T-cell (primary cell): ENCODE data around the gene CCSER1. TPM values are rescaled to one million over a fixed set of nuclear protein-coding genes. Genes with fewer than 3 reads are reported as not detected.

Source experiments
- ATAC-seq, 4 experiments: fragments of 200-7000 bp in 3 of 4; fragments of 150-1000 bp in 1 of 4; cut with Tn5 transposase; replicated peaks in 1 of 4; 1 replicate in 3 of 4; 2 replicates in 1 of 4; pipeline ENCODE4 v1.10.0; 2021; ENCODE audit warnings: moderate library complexity in 3 of 4, mild to moderate bottlenecking in 2 of 4, moderate number of reproducible peaks in 1 of 4
- CTCF ChIA-PET, 2 donors: fragments of 300-600 bp; sonication (Branson Sonifier 250); formaldehyde crosslinking; loops; one replicate each; lab custom pipeline; 2022; ENCODE audit warnings: antibody characterized with exemption in 2 of 2; lab: Charles Lee
- POLR2A ChIA-PET, 2 donors: fragments of 300-600 bp; sonication (Branson Sonifier 250); formaldehyde crosslinking; loops; one replicate each; lab custom pipeline; 2022; ENCODE audit warnings: antibody characterized with exemption in 2 of 2; lab: Charles Lee
- DNase-seq, 35 experiments: peaks; one replicate each; pipeline versions ENCODE4 v3.0.0 to v3.0.0-alpha.2; 2013 to 2023
- H3K27ac ChIP-seq: one replicate; pipeline ENCODE4 v1.5.1; 2013; ENCODE audit warnings: low read length
- H3K27me3 ChIP-seq, 2 experiments: replicated peaks in 1 of 2; 1 replicate in 1 of 2; 2 replicates in 1 of 2; pipeline versions ENCODE4 v1.6.1 to v1.7.0; 2013; ENCODE audit warnings: low read length in 1 of 2, mixed read lengths in 1 of 2; ENCODE audit not compliant: control insufficient read depth in 2 of 2, insufficient read depth in 2 of 2; ENCODE audit errors: extremely low read depth in 1 of 2
- H3K36me3 ChIP-seq, 2 donors: 1 replicate in 1 of 2; 2 replicates in 1 of 2; pipeline versions ENCODE4 v1.6.1 to v1.7.0; 2013; ENCODE audit warnings: low read length in 1 of 2; ENCODE audit not compliant: control insufficient read depth in 2 of 2, insufficient read depth in 1 of 2; ENCODE audit errors: extremely low read depth in 1 of 2
- H3K4me1 ChIP-seq, 2 experiments: 1 replicate in 1 of 2; 2 replicates in 1 of 2; pipeline versions ENCODE4 v1.6.1 to v1.7.0; 2013; ENCODE audit warnings: low read length in 2 of 2, mixed read lengths in 1 of 2; ENCODE audit not compliant: insufficient read depth in 2 of 2, control insufficient read depth in 1 of 2; ENCODE audit errors: extremely low read depth in 1 of 2
- H3K4me3 ChIP-seq, 2 donors: 1 replicate in 1 of 2; 2 replicates in 1 of 2; pipeline versions ENCODE4 v1.5.1 to v1.7.0; 2013; ENCODE audit warnings: mild to moderate bottlenecking in 2 of 2, low read length in 1 of 2, moderate library complexity in 1 of 2; ENCODE audit not compliant: control insufficient read depth in 1 of 2; ENCODE audit errors: extremely low read depth in 1 of 2
- H3K9me3 ChIP-seq: 2 replicates; pipeline ENCODE4 v1.7.0; 2013
- H3K27ac Mint-ChIP-seq, 2 donors: one replicate each; pipeline ENCODE4 v1.8.0; 2020 to 2021; ENCODE audit warnings: mild to moderate bottlenecking in 2 of 2, mixed read lengths in 2 of 2
- H3K27me3 Mint-ChIP-seq, 2 donors: one replicate each; pipeline ENCODE4 v1.8.0; 2021 to 2022; ENCODE audit warnings: mixed read lengths in 2 of 2
- H3K36me3 Mint-ChIP-seq: one replicate; pipeline ENCODE4 v1.8.0; 2021; ENCODE audit warnings: mixed read lengths
- H3K4me1 Mint-ChIP-seq, 3 donors: one replicate each; pipeline ENCODE4 v1.8.0; 2020 to 2022; ENCODE audit warnings: mixed read lengths in 3 of 3, mild to moderate bottlenecking in 1 of 3
- H3K4me3 Mint-ChIP-seq, 3 donors: one replicate each; pipeline ENCODE4 v1.8.0; 2020 to 2022; ENCODE audit warnings: mild to moderate bottlenecking in 3 of 3, mixed read lengths in 3 of 3, moderate library complexity in 3 of 3
- H3K9me3 Mint-ChIP-seq, 3 donors: one replicate each; pipeline ENCODE4 v1.8.0; 2020 to 2022; ENCODE audit warnings: mixed read lengths in 3 of 3
- WGBS: methylation state at CpG from one replicate; pipeline ENCODE4 v1.1.5; 2013; ENCODE audit warnings: missing lambda C conversion rate; ENCODE audit not compliant: insufficient coverage; 5-methylcytosine and 5-hydroxymethylcytosine counted together
- total RNA-seq, 35 experiments: library from RNA in 6 of 35; stranded (reverse) in 6 of 35; fragments of 120-200 nt in 1 of 35; gene quantifications; one replicate each; pipeline versions ENCODE4 v1.2.1 to v1.2.4 and lab custom pipeline; 2013 to 2026

Gene CCSER1
- total RNA-seq, 5 donors from 2014 or later (not counting 1 experiment from before 2014, with no cell fraction given): 0.35 to 1.4 (median 0.98) TPM

DNA sequence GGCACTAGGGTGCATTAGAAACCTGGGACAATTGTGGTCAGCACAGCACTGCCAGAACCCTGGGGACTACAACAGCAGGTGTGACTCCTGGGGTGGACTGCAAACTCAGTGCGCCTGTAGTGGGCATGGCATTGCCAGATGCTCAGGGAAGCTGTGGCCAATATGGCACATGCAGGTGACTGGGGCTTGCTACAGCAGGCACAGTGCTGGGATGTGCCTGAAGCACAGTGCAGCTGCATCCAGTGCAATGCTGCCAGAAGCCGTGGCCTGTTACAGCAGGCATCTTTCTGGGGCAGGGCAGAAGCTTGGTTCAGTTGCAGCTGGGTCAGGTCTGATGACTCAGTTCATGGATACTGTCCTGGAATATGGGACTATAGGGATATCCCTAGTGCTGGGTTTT is 445.8 kb downstream of the CCSER1 start:
- ChIA-PET CTCF (no interaction called here), POLR2A (no interaction called here)
- Mint-ChIP-seq H3K4me1 (no peaks in the 10 kb centered on the region), H3K27me3 (no peaks in the 10 kb centered on the region), H3K27ac (no peak overlapping the region), H3K4me3 (no peak overlapping the region), H3K9me3 (peaks cover 4 to 9% (median 5%) of the 10 kb centered on the region in 3 donors), H3K36me3 (no peaks in the 10 kb centered on the region)
- H3K27me3 ChIP-seq: no peaks in the 10 kb centered on the region
- no peaks in the 10 kb centered on the region for H3K36me3 ChIP-seq
- no peak overlapping the region for H3K4me3 ChIP-seq
- ATAC-seq (no peak), DNase-seq (no peak)
- 78% methylated on average over 2 of the region's 2 CpGs for WGBS
- H3K9me3 ChIP-seq: no peaks in the 10 kb centered on the region
- no peak overlapping the region for H3K27ac ChIP-seq
- no peaks in the 10 kb centered on the region for H3K4me1 ChIP-seq

DNA sequence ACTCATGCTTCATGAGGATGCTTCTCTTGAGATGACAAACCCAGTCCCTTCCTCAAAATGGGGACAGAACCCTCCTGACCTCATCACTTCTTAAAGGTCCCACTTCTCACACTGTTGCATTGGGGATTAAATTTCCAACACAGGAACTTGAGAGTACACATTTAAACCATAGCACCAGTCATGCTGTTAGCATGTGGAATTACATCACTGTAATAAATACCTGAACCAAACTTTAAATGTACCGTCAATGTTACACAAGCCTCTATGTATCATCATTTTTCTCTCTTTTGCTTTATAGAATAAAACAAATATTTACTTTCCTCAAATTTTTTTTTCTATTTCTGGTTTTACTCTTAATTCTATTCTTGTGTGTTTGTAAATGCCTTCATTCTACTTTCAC is 448.2 kb downstream of the CCSER1 start:
- H3K4me3 Mint-ChIP-seq: no peak overlapping the region

DNA sequence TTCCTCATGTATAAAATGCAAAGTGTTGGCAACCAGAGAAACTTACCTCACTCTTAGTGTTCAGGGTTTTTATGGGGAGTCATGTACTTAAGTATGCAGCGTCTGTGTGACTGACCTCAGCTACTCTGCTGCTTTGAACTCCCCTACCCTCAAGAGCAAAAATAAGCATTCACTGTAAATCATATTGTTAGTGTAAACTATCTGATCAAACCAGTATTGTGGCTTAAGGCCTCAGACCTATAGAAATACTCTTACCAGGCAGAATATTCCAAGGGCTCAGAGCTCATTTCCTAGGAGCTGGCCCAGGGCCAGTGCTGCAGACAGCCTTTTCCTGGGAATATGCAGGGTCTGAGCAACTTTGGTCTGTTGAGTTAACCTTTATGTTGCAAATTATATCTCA is 453.1 kb downstream of the CCSER1 start:
- POLR2A ChIA-PET: no interaction called here
- Histone ChIP-seq H3K4me1 (no peaks in the 10 kb centered on the region), H3K27me3 (no peaks in the 10 kb centered on the region), H3K36me3 (no peaks in the 10 kb centered on the region), H3K4me3 (no peak overlapping the region), H3K27ac (no peak overlapping the region), H3K9me3 (no peaks in the 10 kb centered on the region)
- no CpG with 5 or more reads among the region's 1 CpG for WGBS
- Mint-ChIP-seq H3K4me3 (no peak overlapping the region), H3K9me3 (peaks cover 0 to 9% (median 8%) of the 10 kb centered on the region in 3 donors), H3K27ac (no peak overlapping the region), H3K4me1 (no peaks in the 10 kb centered on the region), H3K27me3 (no peaks in the 10 kb centered on the region), H3K36me3 (no peaks in the 10 kb centered on the region)
- CTCF ChIA-PET: no interaction called here
- DNase-seq (no peak), ATAC-seq (no peak)

More for the DNA sequence above, 448.2 kb downstream of the CCSER1 start:
- Mint-ChIP-seq H3K9me3 (peaks cover 4 to 9% (median 8%) of the 10 kb centered on the region in 3 donors), H3K27ac (no peak overlapping the region), H3K27me3 (no peaks in the 10 kb centered on the region), H3K36me3 (no peaks in the 10 kb centered on the region), H3K4me1 (no peaks in the 10 kb centered on the region)
- no peak overlapping the region for H3K4me3 ChIP-seq
- no CpG with 5 or more reads among the region's 1 CpG for WGBS
- POLR2A ChIA-PET: no interaction called here
- CTCF ChIA-PET: no interaction called here
- H3K27me3 ChIP-seq: no peaks in the 10 kb centered on the region
- H3K36me3 ChIP-seq: no peaks in the 10 kb centered on the region
- H3K9me3 ChIP-seq: no peaks in the 10 kb centered on the region
- ATAC-seq (no peak), DNase-seq (no peak)
- no peaks in the 10 kb centered on the region for H3K4me1 ChIP-seq
- H3K27ac ChIP-seq: no peak overlapping the region

DNA sequence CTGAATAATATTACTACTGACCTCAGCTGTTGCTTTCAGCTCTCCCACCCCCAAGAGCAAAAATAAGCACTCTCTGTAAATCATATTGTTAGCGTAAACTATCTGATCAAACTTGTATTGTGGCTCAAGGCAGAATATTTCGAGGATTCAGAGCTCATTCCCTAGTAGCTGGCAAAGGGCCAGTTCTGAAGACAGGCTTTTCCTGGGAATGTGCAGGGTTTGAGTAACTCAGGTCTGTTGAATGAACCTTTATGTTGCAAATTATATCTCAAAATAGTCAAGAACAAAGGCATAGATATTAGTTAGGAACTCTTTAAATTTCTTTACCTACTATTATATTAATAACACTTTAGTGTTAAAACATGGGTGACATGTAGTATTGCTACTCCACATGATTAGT is 454.9 kb downstream of the CCSER1 start:
- Mint-ChIP-seq H3K9me3 (peaks cover 0 to 3% (median 0%) of the 10 kb centered on the region in 3 donors), H3K27me3 (no peaks in the 10 kb centered on the region), H3K4me1 (no peaks in the 10 kb centered on the region), H3K36me3 (no peaks in the 10 kb centered on the region), H3K4me3 (no peak overlapping the region), H3K27ac (no peak overlapping the region)
- ATAC-seq: no peak
- ChIA-PET POLR2A (no interaction called here), CTCF (no interaction called here)
- no peak overlapping the region for H3K4me3 ChIP-seq
- 71% methylated on average over 2 of the region's 2 CpGs for WGBS
- H3K36me3 ChIP-seq: no peaks in the 10 kb centered on the region
- no peak overlapping the region for H3K27ac ChIP-seq
- no peaks in the 10 kb centered on the region for H3K27me3 ChIP-seq
- H3K4me1 ChIP-seq: no peaks in the 10 kb centered on the region
- no peaks in the 10 kb centered on the region for H3K9me3 ChIP-seq
- DNase-seq: no peak

DNA sequence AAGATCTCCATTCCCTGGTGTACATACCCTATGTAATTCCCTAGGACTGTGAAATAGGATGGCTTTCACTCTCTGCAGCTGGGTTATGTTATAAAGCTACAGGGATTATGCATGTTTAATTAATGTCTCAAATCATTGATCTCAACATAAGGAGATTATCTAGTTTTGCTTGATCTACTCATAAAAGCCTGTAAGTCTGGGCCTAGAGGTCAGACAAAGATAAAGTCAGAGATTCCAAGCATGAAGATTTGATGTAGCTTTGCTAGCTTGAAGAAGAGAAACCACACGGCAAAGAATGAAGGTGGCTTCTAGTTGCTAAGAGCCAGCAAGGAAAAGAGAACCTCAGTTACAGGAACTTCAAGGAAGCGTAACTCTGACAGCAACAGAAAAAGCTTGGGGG is 456.9 kb downstream of the CCSER1 start:
- Mint-ChIP-seq H3K4me3 (no peak overlapping the region), H3K27me3 (no peaks in the 10 kb centered on the region), H3K9me3 (peaks cover 5 to 9% (median 6%) of the 10 kb centered on the region in 3 donors), H3K4me1 (no peaks in the 10 kb centered on the region), H3K27ac (no peak overlapping the region), H3K36me3 (no peaks in the 10 kb centered on the region)
- H3K36me3 ChIP-seq: no peaks in the 10 kb centered on the region
- no peaks in the 10 kb centered on the region for H3K4me1 ChIP-seq
- no peaks in the 10 kb centered on the region for H3K27me3 ChIP-seq
- H3K4me3 ChIP-seq: no peak overlapping the region
- DNase-seq (no peak), ATAC-seq (no peak)
- CTCF ChIA-PET: no interaction called here
- WGBS: 54% methylated on average over 2 of the region's 2 CpGs
- POLR2A ChIA-PET: no interaction called here
- no peaks in the 10 kb centered on the region for H3K9me3 ChIP-seq
- no peak overlapping the region for H3K27ac ChIP-seq

DNA sequence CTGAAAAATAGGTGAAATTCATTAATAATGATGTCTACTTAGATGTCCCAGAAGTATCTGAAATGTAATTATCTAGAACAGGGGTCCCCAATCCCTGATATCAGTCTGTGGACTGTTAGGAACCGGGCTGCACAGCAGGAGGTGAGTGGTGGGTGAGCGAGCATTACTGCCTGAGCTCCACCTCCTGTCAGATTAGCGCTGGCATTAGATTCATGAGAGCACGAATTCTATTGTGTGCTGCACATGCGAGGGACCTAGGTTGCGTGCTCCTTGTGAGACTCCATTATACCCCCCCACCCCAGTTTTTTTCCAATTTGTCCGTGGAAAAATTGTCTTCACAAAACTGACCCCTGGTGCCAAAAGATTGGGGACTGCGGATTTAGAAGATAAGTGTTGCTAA is 458.8 kb downstream of the CCSER1 start:
- ATAC-seq (no peak), DNase-seq (no peak)
- H3K4me3 Mint-ChIP-seq: no peak overlapping the region
- no peaks in the 10 kb centered on the region for H3K4me1 Mint-ChIP-seq
- H3K4me1 ChIP-seq: no peaks in the 10 kb centered on the region
- H3K27me3 Mint-ChIP-seq: no peaks in the 10 kb centered on the region
- H3K27ac Mint-ChIP-seq: no peak overlapping the region
- H3K9me3 ChIP-seq: no peaks in the 10 kb centered on the region
- H3K27me3 ChIP-seq: no peaks in the 10 kb centered on the region
- no peak overlapping the region for H3K4me3 ChIP-seq
- peaks cover 6 to 9% (median 8%) of the 10 kb centered on the region in 3 donors for H3K9me3 Mint-ChIP-seq
- H3K36me3 ChIP-seq: no peaks in the 10 kb centered on the region
- ChIA-PET POLR2A (no interaction called here), CTCF (no interaction called here)
- H3K27ac ChIP-seq: no peak overlapping the region
- H3K36me3 Mint-ChIP-seq: no peaks in the 10 kb centered on the region
- 68% methylated on average over 2 of the region's 8 CpGs for WGBS

DNA sequence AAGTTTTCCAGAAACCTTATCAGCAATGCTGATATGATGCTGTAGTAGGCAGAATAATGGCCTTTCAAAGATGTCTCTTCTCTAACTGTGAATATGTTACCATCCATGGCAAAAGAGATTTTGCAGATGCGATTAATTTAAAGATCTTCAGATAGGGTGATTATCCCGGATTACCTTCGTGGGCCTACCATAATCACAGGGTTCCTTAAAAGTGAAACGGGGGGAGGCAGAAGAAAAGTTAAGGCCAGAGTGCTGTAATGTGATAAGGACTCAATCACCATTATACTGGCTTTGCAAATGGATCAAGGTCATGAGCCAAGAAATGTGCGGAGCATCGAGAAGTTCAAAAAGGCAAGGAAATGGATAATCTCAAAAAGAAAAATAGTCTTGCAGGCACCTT is 459.6 kb downstream of the CCSER1 start:
- no peaks in the 10 kb centered on the region for H3K9me3 ChIP-seq
- POLR2A ChIA-PET: no interaction called here
- H3K4me1 ChIP-seq: no peaks in the 10 kb centered on the region
- no peaks in the 10 kb centered on the region for H3K27me3 ChIP-seq
- Mint-ChIP-seq H3K4me3 (no peak overlapping the region), H3K27ac (no peak overlapping the region), H3K36me3 (no peaks in the 10 kb centered on the region), H3K9me3 (peaks cover 6 to 11% (median 11%) of the 10 kb centered on the region in 3 donors), H3K27me3 (no peaks in the 10 kb centered on the region), H3K4me1 (no peaks in the 10 kb centered on the region)
- ATAC-seq (no peak), DNase-seq (no peak)
- H3K27ac ChIP-seq: no peak overlapping the region
- CTCF ChIA-PET: no interaction called here
- no peaks in the 10 kb centered on the region for H3K36me3 ChIP-seq
- WGBS: 100% methylated on average over 1 of the region's 6 CpGs
- no peak overlapping the region for H3K4me3 ChIP-seq
